A172 (cell line): Measurements from ENCODE around the gene GOLGA3. TPM values are rescaled to one million over a fixed set of nuclear protein-coding genes. Genes with fewer than 3 reads are reported as not detected.
"Not testable (repeated sequence)": the region's sequence is repeated elsewhere in the genome, so short reads cannot be mapped to it uniquely, and the experiment has no call there.

Source experiments
- DNase-seq: peaks from one replicate; pipeline ENCODE4 v3.0.0-alpha.2; 2015; ENCODE audit warnings: low spot score
- total RNA-seq: library from RNA; depleted of rRNA; stranded (reverse); fragments of >200 nt; shearing (Covaris generic); gene quantifications from 2 replicates; pipeline ENCODE4 v1.2.3, GENCODE V29; 2014; rRNA removed

GOLGA3 gene
- total RNA-seq = 42.6 and 48.9 TPM in 2 replicates

- DNase-seq = peak; percentile 82
Observed at GRCh38 chr12:132828706-132829534, at the start of gene GOLGA3. TSS of gene GOLGA3 (minus strand) at chr12:132828869. CDS start at chr12:132822128, 6,741 bp downstream.

- DNase-seq = not testable (repeated sequence)
Observed at GRCh38 chr12:132874620-132875019, 46.0 kb upstream of the GOLGA3 start.

- no peak for DNase-seq
Observed at GRCh38 chr12:132874175-132874574, 45.5 kb upstream of the GOLGA3 start.

DNA sequence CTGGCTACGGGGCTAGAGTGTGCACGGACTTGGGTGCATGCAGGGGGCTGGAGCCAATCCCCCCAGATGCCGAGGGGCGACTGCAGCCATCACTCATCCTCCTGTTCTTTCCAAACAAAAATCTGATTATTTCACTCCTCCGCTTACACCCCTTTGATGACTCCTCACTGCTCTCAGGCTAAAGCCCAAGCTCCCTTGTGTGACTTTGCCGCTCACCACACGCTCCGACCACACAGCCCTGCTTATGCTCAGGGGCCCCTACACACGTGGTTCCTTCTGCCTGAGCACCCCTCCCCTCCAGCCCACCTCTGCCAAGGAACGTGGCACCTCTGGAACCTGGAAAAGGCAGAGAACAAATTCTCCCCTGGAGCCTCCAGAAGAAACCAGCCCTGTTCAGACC is 45.1 kb upstream of the GOLGA3 start:
- DNase-seq = no peak

GRCh38 chr12:132872975-132873421 is 44.3 kb upstream of the GOLGA3 start:
- DNase-seq = no peak

DNA sequence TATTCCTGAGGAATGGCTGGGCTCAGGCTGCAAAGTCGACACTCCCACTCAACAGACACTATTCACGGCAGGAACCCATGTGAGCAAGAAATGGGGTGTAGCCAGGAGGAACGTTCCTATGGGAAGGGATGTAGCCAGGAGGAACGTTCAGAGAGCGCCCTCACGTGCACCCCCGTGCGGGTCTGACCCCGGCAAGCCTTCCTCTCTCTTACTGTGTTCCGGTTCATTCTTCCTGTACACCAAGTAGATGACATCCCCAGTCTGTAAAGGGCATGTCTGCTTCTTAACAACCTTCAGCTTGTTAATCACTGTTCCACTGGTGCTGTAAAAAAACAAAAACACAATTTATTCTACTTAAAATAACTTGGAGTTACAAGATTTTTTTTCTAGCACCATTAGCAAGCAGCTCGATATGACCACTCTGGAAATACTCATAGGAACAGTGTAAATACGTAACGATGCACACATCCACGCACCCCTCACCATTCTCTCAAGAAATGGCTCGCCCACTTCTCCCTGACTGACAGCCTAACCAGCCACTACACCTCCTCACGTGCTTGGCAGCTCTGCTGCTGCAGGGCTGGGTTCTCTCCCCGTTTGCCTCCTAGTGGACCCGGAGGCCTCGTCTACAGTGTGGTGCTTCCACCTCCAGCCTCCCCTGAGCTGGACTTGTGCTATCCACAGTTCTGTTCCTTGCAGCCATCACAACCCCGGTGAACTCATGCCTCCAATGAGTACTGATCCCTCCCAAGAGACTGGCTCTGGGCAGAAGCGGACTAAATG is 43.6 kb upstream of the GOLGA3 start:
- DNase-seq = no peak

DNA sequence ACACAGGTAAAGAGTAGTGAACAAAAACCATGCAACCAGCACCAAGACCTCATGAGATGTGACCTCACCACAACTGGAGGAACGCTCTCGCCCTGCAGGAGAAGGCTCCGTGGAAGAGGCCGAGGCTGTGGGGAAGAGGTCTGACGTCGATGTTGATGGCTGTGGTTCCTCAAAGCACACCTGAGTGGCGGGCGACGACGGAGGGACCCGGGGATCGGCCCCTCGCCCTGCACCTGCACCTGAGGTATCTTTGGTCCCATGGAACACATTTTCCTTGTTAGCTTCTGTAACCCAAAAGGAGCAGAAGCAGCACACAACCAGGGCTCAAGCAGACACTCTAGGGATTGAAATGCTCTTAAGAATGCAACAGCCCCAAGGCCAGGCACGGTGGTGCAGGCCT is 40.9 kb upstream of the GOLGA3 start:
- DNase-seq = no peak

DNA sequence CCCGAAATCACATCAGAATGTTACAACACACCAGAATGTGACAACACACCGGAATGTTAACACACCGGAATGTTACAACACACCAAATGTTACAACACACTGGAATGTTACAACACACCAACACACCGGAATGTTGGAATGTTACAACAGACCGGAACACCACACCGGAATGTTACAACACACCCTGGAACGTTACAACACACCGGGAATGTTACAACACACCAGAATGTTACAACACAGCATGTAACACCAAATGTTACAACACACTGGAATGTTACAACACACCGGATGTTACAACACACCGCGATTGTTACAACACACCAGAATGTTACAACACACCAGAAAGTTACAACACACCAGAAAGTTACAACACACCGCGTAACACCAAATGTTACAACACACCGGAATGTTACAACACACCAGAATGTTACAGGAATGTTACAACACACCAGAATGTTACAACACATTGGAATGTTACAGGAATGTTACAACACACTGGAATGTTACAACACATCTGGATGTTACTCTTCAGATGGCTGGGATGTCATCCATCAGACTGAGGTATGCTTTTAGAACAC is 37.7 kb upstream of the GOLGA3 start:
- peak; percentile 12 for DNase-seq

DNA sequence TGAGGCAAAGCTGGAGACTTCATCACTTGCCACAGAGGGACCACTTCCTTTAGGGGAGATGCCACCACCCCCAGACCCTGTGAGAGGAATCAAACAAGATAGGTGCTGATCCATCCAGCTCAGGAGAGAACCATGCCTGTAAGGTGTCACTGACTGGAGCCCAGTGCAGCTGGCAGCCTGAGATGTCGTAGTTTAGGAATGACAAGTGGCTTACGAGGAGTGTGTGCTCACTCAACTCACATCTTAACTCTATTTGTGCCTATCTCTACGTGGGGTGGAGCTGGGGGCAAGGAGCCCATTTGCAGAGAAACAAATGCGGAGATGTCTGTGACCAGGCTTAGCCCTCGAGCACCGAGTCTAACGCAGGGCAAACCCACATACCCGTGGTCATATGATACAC is 32.9 kb upstream of the GOLGA3 start:
- DNase-seq = no peak

GRCh38 chr12:132858718-132859266 is 30.1 kb upstream of the GOLGA3 start:
- no peak for DNase-seq

DNA sequence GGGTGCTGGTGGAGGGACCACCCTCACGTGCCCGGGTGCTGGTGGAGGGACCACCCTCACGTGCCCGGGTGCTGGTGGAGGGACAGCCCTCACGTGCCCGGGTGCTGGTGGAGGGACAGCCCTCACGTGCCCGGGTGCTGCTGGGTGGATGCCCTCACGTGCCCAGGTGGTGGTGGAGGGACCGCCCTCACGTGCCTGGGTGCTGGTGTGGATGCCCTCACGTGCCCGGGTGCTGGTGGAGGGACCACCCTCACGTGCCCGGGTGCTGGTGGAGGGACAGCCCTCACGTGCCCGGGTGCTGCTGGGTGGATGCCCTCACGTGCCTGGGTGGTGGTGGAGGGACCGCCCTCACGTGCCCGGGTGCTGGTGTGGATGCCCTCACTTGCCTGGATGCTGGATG is 28.4 kb upstream of the GOLGA3 start:
- not testable (repeated sequence) for DNase-seq

DNA sequence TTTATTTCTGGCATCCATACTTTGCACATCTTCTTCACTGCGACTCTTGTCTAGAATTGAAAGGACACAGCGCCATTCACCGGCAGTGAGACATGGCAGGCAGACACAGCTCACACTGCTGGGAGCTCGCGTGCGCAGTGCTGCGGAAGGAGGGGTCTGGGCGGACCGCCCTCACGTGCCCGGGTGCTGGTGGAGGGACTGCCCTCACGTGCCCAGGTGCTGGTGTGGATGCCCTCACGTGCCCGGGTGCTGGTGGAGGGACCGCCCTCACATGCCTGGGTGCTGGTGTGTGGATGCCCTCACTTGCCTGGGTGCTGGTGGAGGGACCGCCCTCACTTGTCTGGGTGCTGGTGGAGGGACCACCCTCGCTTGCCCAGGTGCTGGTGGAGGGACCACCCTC is 27.9 kb upstream of the GOLGA3 start:
- no peak for DNase-seq

DNA sequence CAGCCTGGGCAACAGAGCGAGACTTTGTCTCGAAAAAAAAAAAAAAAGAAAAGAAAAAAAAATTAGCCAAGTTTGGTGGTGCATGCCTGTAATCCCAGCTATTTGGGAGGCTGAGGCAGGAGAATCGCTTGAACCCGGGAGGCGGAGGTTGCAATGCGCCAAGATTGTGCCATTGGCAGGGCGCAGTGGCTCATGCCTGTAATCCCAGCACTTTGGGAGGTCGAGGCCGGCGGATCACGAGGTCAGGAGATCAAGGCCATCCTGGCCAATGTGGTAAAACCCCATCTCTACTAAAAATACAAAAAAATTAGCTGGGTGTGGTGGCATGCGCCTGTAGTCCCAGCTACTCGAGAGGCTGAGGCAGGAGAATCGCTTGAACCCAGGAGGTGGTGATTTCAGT is 26.5 kb upstream of the GOLGA3 start:
- not testable (repeated sequence) for DNase-seq

- DNase-seq = no peak
Observed at GRCh38 chr12:132853285-132854092, 24.8 kb upstream of the GOLGA3 start.

GRCh38 chr12:132852496-132852895 is 23.8 kb upstream of the GOLGA3 start:
- DNase-seq = no peak

GRCh38 chr12:132851465-132851864 is 22.8 kb upstream of the GOLGA3 start:
- no peak for DNase-seq

DNA sequence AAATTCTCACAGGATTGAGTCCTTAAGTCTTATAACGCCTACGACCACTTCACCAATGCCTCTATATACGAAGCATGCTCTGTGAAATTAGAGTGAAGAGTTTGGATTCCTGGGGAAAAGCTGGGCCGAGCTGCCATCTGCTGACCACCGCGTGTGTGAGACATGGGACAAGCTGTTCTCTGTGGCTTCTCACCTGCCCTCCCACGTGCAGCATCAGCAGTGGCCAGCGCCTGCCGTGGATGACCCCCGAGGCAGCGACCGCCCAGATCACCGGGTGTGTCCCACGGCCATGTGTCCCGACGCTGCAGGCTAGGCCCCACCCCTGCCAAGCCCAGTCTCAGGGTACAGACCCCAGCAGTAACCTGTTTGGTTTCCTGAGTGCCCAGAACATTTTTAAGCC is 21.6 kb upstream of the GOLGA3 start:
- no peak for DNase-seq

- DNase-seq = no peak
Observed at GRCh38 chr12:132848521-132848920, 19.9 kb upstream of the GOLGA3 start.

GRCh38 chr12:132847363-132848356 is 19.0 kb upstream of the GOLGA3 start:
- DNase-seq = no peak

DNA sequence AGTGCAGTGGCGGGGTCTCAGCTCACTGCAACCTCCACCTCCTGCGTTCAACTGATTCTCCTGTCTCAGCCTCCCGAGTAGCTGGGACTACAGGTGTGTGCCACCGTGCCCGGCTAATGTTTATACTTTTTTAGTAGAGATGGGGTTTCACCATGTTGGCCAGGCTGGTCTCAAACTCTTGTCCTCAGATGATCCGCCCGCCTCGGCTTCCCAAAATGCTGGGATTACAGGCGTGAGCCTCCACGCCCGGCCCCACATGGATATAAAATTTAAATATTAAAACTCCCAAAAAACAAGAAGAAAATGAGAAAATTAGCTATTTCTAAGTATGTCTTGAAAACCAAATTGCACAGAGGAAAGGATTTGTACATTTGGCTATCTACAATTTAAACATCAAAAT is 16.0 kb upstream of the GOLGA3 start:
- not testable (repeated sequence) for DNase-seq
